Loucy (cell line): Measurements from ENCODE around the gene MAN2B2.

Experiments used
- H2AFZ ChIP-seq: fragments of 200-600 bp; sonication (generic); 2 replicates; pipeline ENCODE4 v1.6.0; 2016; ENCODE audit warnings: antibody characterized with exemption, mild to moderate bottlenecking, low read length, moderate library complexity
- H3F3A ChIP-seq: fragments of 200-600 bp; 2 replicates; pipeline ENCODE4 v1.6.0; 2016; ENCODE audit warnings: antibody characterized with exemption, low read depth, mild to moderate bottlenecking
- H3K27me3 ChIP-seq: fragments of 200-600 bp; sonication (generic); 2 replicates; pipeline ENCODE4 v1.6.1; 2014; ENCODE audit warnings: low read length, mild to moderate bottlenecking; ENCODE audit not compliant: insufficient read depth, poor library complexity, severe bottlenecking
- H3K36me3 ChIP-seq: fragments of 200-600 bp; sonication (generic); 2 replicates; pipeline ENCODE4 v1.6.1; 2016; ENCODE audit warnings: low read length; ENCODE audit not compliant: insufficient read depth
- H3K4me1 ChIP-seq: fragments of 200-600 bp; sonication (generic); 2 replicates; pipeline ENCODE4 v1.5.1; 2014; ENCODE audit warnings: low read length, mild to moderate bottlenecking; ENCODE audit not compliant: insufficient read depth, poor library complexity, severe bottlenecking
- H3K4me2 ChIP-seq: fragments of 200-600 bp; sonication (generic); 2 replicates; pipeline ENCODE4 v1.6.0; 2014; ENCODE audit warnings: antibody characterized with exemption, low read length, low read depth, mild to moderate bottlenecking; ENCODE audit not compliant: poor library complexity, severe bottlenecking
- H3K4me3 ChIP-seq: fragments of 200-600 bp; sonication (generic); 2 replicates; pipeline ENCODE4 v1.5.1; 2014; ENCODE audit warnings: low read length, mild to moderate bottlenecking, mixed read lengths; ENCODE audit not compliant: poor library complexity, severe bottlenecking
- H3K79me2 ChIP-seq: fragments of 200-600 bp; sonication (generic); 2 replicates; pipeline ENCODE4 v1.6.1; 2014; ENCODE audit warnings: low read length; ENCODE audit not compliant: insufficient read depth
- H3K9ac ChIP-seq: fragments of 200-600 bp; sonication (generic); 2 replicates; pipeline ENCODE4 v1.6.0; 2014; ENCODE audit warnings: mild to moderate bottlenecking, low read depth, low read length, moderate library complexity; ENCODE audit not compliant: poor library complexity, severe bottlenecking
- H3K9me2 ChIP-seq: fragments of 200-600 bp; sonication (generic); replicated peaks from 2 replicates; pipeline ENCODE4 v1.6.1; 2016; ENCODE audit warnings: low read depth, low read length, mixed read lengths
- H3K9me3 ChIP-seq: fragments of 200-600 bp; sonication (generic); 2 replicates; pipeline ENCODE4 v1.6.1; 2014; ENCODE audit warnings: mild to moderate bottlenecking, antibody characterized with exemption, low read length, low read depth; ENCODE audit not compliant: insufficient read depth
- H4K20me1 ChIP-seq: fragments of 200-600 bp; sonication (generic); 2 replicates; pipeline ENCODE4 v1.6.0; 2014; ENCODE audit warnings: antibody characterized with exemption, low read length, mild to moderate bottlenecking; ENCODE audit not compliant: insufficient read depth, poor library complexity, severe bottlenecking
- CTCF ChIP-seq: fragments of 200-600 bp; sonication (generic); conservative IDR thresholded peaks from 2 replicates; pipeline ENCODE4 v1.5.1; 2014; ENCODE audit warnings: mild to moderate bottlenecking, antibody characterized with exemption, low read length
- EZH2phosphoT487 ChIP-seq: fragments of 200-600 bp; IDR thresholded peaks from 2 replicates; pipeline ENCODE4 v1.6.1; 2018; ENCODE audit warnings: antibody characterized with exemption, mild to moderate bottlenecking, moderate library complexity, borderline replicate concordance

Gene MAN2B2

GRCh38 chr4:6584865-6585264, 9.9 kb downstream of the MAN2B2 start:
- Histone ChIP-seq H4K20me1 (no peaks in the 10 kb centered on the region), H3K9ac (no peak overlapping the region), H3F3A (no peaks in the 10 kb centered on the region), H3K9me3 (no peaks in the 10 kb centered on the region), H3K27me3 (no peaks in the 10 kb centered on the region), H3K4me3 (no peak overlapping the region), H2AFZ (no peak overlapping the region), H3K79me2 (no peaks in the 10 kb centered on the region), H3K4me1 (no peaks in the 10 kb centered on the region), H3K36me3 (peaks cover 8% of the 10 kb centered on the region; the same call in 1 of the 2 replicates), H3K9me2 (no peaks in the 10 kb centered on the region), H3K4me2 (no peak overlapping the region)
- no peak for TF ChIP-seq CTCF
- TF ChIP-seq EZH2phosphoT487, result no peak

GRCh38 chr4:6586715-6587325, 11.8 kb downstream of the MAN2B2 start:
- no peaks in the 10 kb centered on the region for H3K36me3 ChIP-seq
- no peaks in the 10 kb centered on the region for H3K27me3 ChIP-seq
- H4K20me1 ChIP-seq, result no peaks in the 10 kb centered on the region
- no peaks in the 10 kb centered on the region for H3K4me1 ChIP-seq
- no peak for TF ChIP-seq EZH2phosphoT487
- no peak for TF ChIP-seq CTCF
- H3K79me2 ChIP-seq, result no peaks in the 10 kb centered on the region
- no peaks in the 10 kb centered on the region for H3F3A ChIP-seq
- no peak overlapping the region for H3K9ac ChIP-seq
- H3K4me2 ChIP-seq, result no peak overlapping the region
- H3K4me3 ChIP-seq, result no peak overlapping the region
- H2AFZ ChIP-seq, result no peak overlapping the region
- no peaks in the 10 kb centered on the region for H3K9me2 ChIP-seq
- H3K9me3 ChIP-seq, result no peaks in the 10 kb centered on the region

- Histone ChIP-seq H3K4me3 (no peak overlapping the region), H3K4me1 (no peaks in the 10 kb centered on the region), H3K9ac (no peak overlapping the region), H3K4me2 (no peak overlapping the region), H3K27me3 (no peaks in the 10 kb centered on the region), H4K20me1 (no peaks in the 10 kb centered on the region), H3K36me3 (no peaks in the 10 kb centered on the region), H2AFZ (no peak overlapping the region), H3K79me2 (no peaks in the 10 kb centered on the region), H3K9me2 (no peaks in the 10 kb centered on the region), H3K9me3 (no peaks in the 10 kb centered on the region), H3F3A (no peaks in the 10 kb centered on the region)
- TF ChIP-seq EZH2phosphoT487, result no peak
- no peak for TF ChIP-seq CTCF
These were observed 14.5 kb downstream of the MAN2B2 start for GRCh38 chr4:6589444-6589843.
